Natural killer cell (primary cell): ENCODE measurements around the gene GALNT17. TPM values are rescaled to one million over a fixed set of nuclear protein-coding genes. Genes with fewer than 3 reads are reported as not detected.

Experiments
- ATAC-seq, 3 donors: fragments of 150-1000 bp in 2 of 3; fragments of 200-7000 bp in 1 of 3; cut with Tn5 transposase; 1 replicate in 1 of 3; 2 replicates in 2 of 3; pipeline ENCODE4 v1.10.0; 2021; ENCODE audit warnings: mild to moderate bottlenecking in 2 of 3, moderate library complexity in 2 of 3
- DNase-seq, 2 donors: peaks; one replicate each; pipeline versions ENCODE4 v3.0.0 to v3.0.0-alpha.2; 2013 to 2021; ENCODE audit warnings: mixed read lengths in 1 of 2
- H3K27ac ChIP-seq: one replicate; pipeline ENCODE4 v1.5.1; 2013; ENCODE audit warnings: mild to moderate bottlenecking, low read length
- H3K27me3 ChIP-seq: one replicate; pipeline ENCODE4 v1.6.1; 2013; ENCODE audit warnings: low read length; ENCODE audit not compliant: control insufficient read depth, insufficient read depth
- H3K36me3 ChIP-seq: one replicate; pipeline ENCODE4 v1.6.1; 2013; ENCODE audit warnings: low read length; ENCODE audit not compliant: control insufficient read depth, insufficient read depth
- H3K4me1 ChIP-seq: one replicate; pipeline ENCODE4 v1.6.1; 2013; ENCODE audit warnings: low read length; ENCODE audit not compliant: control insufficient read depth, insufficient read depth
- H3K4me3 ChIP-seq: one replicate; pipeline ENCODE4 v1.5.1; 2013; ENCODE audit warnings: low read length
- H3K9me3 ChIP-seq: one replicate; pipeline ENCODE4 v1.6.1; 2013; ENCODE audit warnings: low read length; ENCODE audit not compliant: control insufficient read depth, insufficient read depth
- H3K27ac Mint-ChIP-seq, 2 donors: one replicate each; pipeline ENCODE4 v1.8.0; 2022; ENCODE audit warnings: mild to moderate bottlenecking in 2 of 2, mixed read lengths in 2 of 2, moderate library complexity in 1 of 2
- H3K27me3 Mint-ChIP-seq, 2 donors: one replicate each; pipeline ENCODE4 v1.8.0; 2022; ENCODE audit warnings: low read depth in 2 of 2, mixed read lengths in 2 of 2
- H3K36me3 Mint-ChIP-seq: one replicate; pipeline ENCODE4 v1.8.0; 2022; ENCODE audit warnings: mixed read lengths
- H3K4me1 Mint-ChIP-seq, 2 donors: one replicate each; pipeline ENCODE4 v1.8.0; 2022; ENCODE audit warnings: mixed read lengths in 2 of 2
- H3K4me3 Mint-ChIP-seq: one replicate; pipeline ENCODE4 v1.8.0; 2022; ENCODE audit warnings: mild to moderate bottlenecking, moderate library complexity, mixed read lengths
- H3K9me3 Mint-ChIP-seq, 2 donors: one replicate each; pipeline ENCODE4 v1.8.0; 2022; ENCODE audit warnings: mixed read lengths in 2 of 2
- WGBS: methylation state at CpG from one replicate; pipeline ENCODE4 v1.1.7; 2013; ENCODE audit warnings: missing lambda C conversion rate; ENCODE audit not compliant: insufficient coverage; 5-methylcytosine and 5-hydroxymethylcytosine counted together
- intact Hi-C: fragments of 100-400 bp; cut with micrococcal nuclease; formaldehyde crosslinking; loops from one replicate; pipeline ENCODE4 v1.14.2; 2022
- total RNA-seq, 4 donors: library from RNA; stranded (reverse); fragments of 120-200 nt in 1 of 4; gene quantifications; one replicate each; pipeline versions ENCODE4 v1.2.3 to v1.2.4, GENCODE V29; 2013 to 2022
- TF ChIP-seq, protein P1 (sequence below): fragments of 200-600 bp; IDR thresholded peaks from one replicate; pipeline ENCODE4 v1.8.0; 2022; ENCODE audit warnings: antibody characterized with exemption

GALNT17 gene
- total RNA-seq, 3 donors from 2014 or later (not counting 1 experiment from before 2014, with no cell fraction given), result not detected

DNA sequence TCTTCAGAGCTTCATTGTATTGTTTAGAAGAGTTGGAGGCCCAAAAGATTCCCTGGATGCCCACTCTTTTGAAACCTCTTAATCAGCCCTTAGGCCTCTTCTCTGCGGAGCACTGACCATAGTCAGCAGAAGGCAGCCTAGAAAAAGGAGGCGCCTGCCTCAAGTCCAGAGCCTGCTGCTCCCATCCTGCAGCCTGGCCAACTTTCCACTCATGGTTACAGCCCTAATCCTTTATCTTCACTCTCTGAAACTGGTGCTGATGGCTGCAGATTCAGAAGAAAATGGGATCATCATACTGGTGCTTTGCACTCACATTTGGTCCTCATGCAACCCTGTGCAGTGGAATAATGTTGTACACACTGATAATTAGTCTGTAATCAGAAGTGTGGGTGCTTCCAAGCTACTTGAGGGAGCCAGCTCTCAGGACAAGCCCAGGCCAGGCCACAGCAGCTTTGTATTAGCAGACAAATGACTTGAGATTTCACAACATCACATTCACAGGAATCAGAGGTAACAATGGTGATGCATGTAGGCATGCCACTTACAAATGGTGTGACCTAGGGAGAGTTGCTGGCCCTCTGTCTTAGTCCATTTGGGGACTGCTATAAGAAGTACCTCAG lies 272.9 kb downstream of the GALNT17 start:
- Histone ChIP-seq H3K9me3 (peaks cover 4% of the 10 kb centered on the region), H3K4me1 (no peaks in the 10 kb centered on the region), H3K27me3 (no peaks in the 10 kb centered on the region), H3K36me3 (no peaks in the 10 kb centered on the region), H3K27ac (no peak overlapping the region), H3K4me3 (no peak overlapping the region)
- ATAC-seq, result no peak
- DNase-seq, result no peak
- H3K9me3 Mint-ChIP-seq, result peaks cover 8 to 12% of the 10 kb centered on the region in 2 donors
- no peaks in the 10 kb centered on the region for H3K27me3 Mint-ChIP-seq
- H3K4me3 Mint-ChIP-seq, result no peak overlapping the region
- TF ChIP-seq, protein P1, sequence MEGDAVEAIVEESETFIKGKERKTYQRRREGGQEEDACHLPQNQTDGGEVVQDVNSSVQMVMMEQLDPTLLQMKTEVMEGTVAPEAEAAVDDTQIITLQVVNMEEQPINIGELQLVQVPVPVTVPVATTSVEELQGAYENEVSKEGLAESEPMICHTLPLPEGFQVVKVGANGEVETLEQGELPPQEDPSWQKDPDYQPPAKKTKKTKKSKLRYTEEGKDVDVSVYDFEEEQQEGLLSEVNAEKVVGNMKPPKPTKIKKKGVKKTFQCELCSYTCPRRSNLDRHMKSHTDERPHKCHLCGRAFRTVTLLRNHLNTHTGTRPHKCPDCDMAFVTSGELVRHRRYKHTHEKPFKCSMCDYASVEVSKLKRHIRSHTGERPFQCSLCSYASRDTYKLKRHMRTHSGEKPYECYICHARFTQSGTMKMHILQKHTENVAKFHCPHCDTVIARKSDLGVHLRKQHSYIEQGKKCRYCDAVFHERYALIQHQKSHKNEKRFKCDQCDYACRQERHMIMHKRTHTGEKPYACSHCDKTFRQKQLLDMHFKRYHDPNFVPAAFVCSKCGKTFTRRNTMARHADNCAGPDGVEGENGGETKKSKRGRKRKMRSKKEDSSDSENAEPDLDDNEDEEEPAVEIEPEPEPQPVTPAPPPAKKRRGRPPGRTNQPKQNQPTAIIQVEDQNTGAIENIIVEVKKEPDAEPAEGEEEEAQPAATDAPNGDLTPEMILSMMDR, result no peak
- 89% methylated on average over 2 of the region's 2 CpGs for WGBS
- H3K36me3 Mint-ChIP-seq, result no peaks in the 10 kb centered on the region
- intact Hi-C loops, result no loop called here
- no peak overlapping the region for H3K27ac Mint-ChIP-seq
- H3K4me1 Mint-ChIP-seq, result no peaks in the 10 kb centered on the region

DNA sequence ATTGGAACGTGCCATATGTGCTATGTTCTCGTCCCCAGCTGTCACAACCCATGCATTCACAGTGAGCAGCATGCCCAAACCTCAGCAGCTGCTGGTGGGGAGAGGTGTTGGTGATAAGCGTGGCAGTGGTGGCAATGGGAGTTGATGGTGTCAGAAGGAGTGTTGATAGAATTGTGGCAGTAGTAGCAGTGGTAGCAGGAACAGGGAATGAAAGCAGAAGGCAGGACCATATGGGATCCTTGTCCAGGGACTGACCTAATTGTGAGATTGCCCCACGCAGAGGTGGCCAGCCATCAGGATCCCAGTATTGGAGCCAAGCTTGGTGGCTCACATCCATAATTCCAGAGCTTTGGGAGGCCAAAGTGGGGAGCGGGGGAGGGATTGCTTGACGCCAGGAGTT lies 276.3 kb downstream of the GALNT17 start:
- Mint-ChIP-seq H3K27me3 (no peaks in the 10 kb centered on the region), H3K36me3 (no peaks in the 10 kb centered on the region), H3K27ac (no peak overlapping the region), H3K4me3 (no peak overlapping the region), H3K9me3 (peaks cover 12 to 22% of the 10 kb centered on the region in 2 donors), H3K4me1 (no peaks in the 10 kb centered on the region)
- 82% methylated on average over 5 of the region's 6 CpGs for WGBS
- Histone ChIP-seq H3K9me3 (peaks cover 8% of the 10 kb centered on the region), H3K4me3 (no peak overlapping the region), H3K36me3 (no peaks in the 10 kb centered on the region), H3K27me3 (no peaks in the 10 kb centered on the region), H3K27ac (no peak overlapping the region), H3K4me1 (no peaks in the 10 kb centered on the region)
- TF ChIP-seq, protein P1, result no peak
- DNase-seq, result no peak
- ATAC-seq, result no peak
- intact Hi-C loops, result no loop called here

DNA sequence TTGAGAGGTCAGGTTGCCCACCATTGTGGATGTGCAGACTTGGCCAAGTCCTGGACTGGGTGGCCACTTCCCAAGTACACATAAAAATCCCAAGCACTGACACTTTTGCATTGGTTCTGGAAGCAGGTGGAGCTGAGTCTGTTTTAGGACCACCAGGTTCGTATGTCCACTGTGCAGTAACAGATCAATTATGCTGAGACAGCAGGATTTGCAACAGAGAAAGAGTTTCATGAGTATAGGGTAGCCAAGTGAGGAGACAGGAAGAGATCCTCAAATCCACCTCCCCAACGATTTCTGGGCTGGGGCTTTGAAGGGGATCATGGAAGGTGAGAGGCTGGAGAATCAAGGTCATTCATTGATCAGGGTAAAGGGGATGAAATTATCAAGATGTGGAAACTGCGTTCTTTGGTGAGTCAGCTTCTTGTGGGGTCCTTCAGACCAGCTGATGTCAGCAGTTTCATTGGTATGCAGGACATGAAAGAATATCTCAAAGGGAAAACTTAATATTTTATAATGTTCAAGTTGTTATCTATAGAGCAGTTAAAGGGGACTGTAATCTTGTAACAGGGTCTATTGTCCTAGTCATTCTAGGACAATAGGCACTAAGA lies 277.7 kb downstream of the GALNT17 start:
- no peak overlapping the region for H3K27ac Mint-ChIP-seq
- Histone ChIP-seq H3K4me1 (no peaks in the 10 kb centered on the region), H3K4me3 (no peak overlapping the region), H3K27ac (no peak overlapping the region), H3K9me3 (peaks cover 8% of the 10 kb centered on the region), H3K36me3 (no peaks in the 10 kb centered on the region), H3K27me3 (no peaks in the 10 kb centered on the region)
- WGBS, result 79% methylated on average over 3 of the region's 3 CpGs
- H3K4me1 Mint-ChIP-seq, result no peaks in the 10 kb centered on the region
- TF ChIP-seq, protein P1, result no peak
- DNase-seq, result no peak
- no peaks in the 10 kb centered on the region for H3K36me3 Mint-ChIP-seq
- H3K4me3 Mint-ChIP-seq, result no peak overlapping the region
- intact Hi-C loops, result no loop called here
- no peaks in the 10 kb centered on the region for H3K27me3 Mint-ChIP-seq
- peaks cover 12 to 18% of the 10 kb centered on the region in 2 donors for H3K9me3 Mint-ChIP-seq
- ATAC-seq, result no peak
